GM12875 (cell line): Measurements from ENCODE around the gene PDAP1.

Experiments used
- H3K4me3 ChIP-seq: one replicate; pipeline ENCODE4 v1.5.1; 2011; ENCODE audit warnings: low read depth, low read length, control low read depth
- CTCF ChIP-seq: IDR thresholded peaks from 2 replicates; pipeline ENCODE4 v1.5.1; 2011; ENCODE audit warnings: low read depth, mild to moderate bottlenecking, control low read depth, inconsistent platforms, low read length, moderate library complexity, borderline replicate concordance; ENCODE audit not compliant: insufficient read depth

Gene PDAP1

GRCh38 chr7:99404235-99404976 is 4.0 kb downstream of the PDAP1 start:
- TF ChIP-seq CTCF: no peak
- H3K4me3 ChIP-seq: no peak overlapping the region

- H3K4me3 ChIP-seq: no peak overlapping the region
- TF ChIP-seq CTCF: no peak
Observed at GRCh38 chr7:99403764-99404163, 4.6 kb downstream of the PDAP1 start.

GRCh38 chr7:99402854-99403253 is 5.5 kb downstream of the PDAP1 start:
- H3K4me3 ChIP-seq: no peak overlapping the region
- TF ChIP-seq CTCF: no peak

- no peak for TF ChIP-seq CTCF
Observed at GRCh38 chr7:99399597-99399996, 8.8 kb downstream of the PDAP1 start.

GRCh38 chr7:99398891-99399445 is 9.4 kb downstream of the PDAP1 start:
- no peak overlapping the region for H3K4me3 ChIP-seq
- TF ChIP-seq CTCF: no peak

More at GRCh38 chr7:99399597-99399996, 8.8 kb downstream of the PDAP1 start:
- H3K4me3 ChIP-seq: no peak overlapping the region

GRCh38 chr7:99397297-99397983 is 11.0 kb downstream of the PDAP1 start:
- no peak overlapping the region for H3K4me3 ChIP-seq
- TF ChIP-seq CTCF: no peak
